ENCODE measurements around the gene ASPSCR1. TPM values are rescaled to one million over a fixed set of nuclear protein-coding genes. Genes with fewer than 3 reads are reported as not detected.

Gene ASPSCR1
- 21.7 and 31.4 TPM in 2 replicates for total RNA-seq

GRCh38 chr17:81977211-81977808, at the start of gene ASPSCR1:
ASPSCR1 (plus strand) TSS chr17:81977629; CDS start chr17:81977647, 18 bp downstream.

GRCh38 chr17:81927653-81928543, 49.5 kb upstream of the ASPSCR1 start, which contains the start of gene MAFG:
MAFG (minus strand) TSS chr17:81927735; CDS start chr17:81923185, 4,550 bp downstream.

GRCh38 chr17:81947189-81947588, 30.2 kb upstream of the ASPSCR1 start, which contains the start of gene MYADML2:
MYADML2 (minus strand) TSS chr17:81947233; CDS start chr17:81941741, 5,492 bp downstream.

GRCh38 chr17:81961087-81961511, 16.3 kb upstream of the ASPSCR1 start, which contains the start of gene NOTUM:
NOTUM (minus strand) TSS chr17:81961187; CDS start chr17:81960909, 278 bp downstream.

GRCh38 chr17:82022310-82022980, 45.0 kb downstream of the ASPSCR1 start, which contains the start of gene CENPX:
CENPX (minus strand) TSS chr17:82022878; CDS start chr17:82022861, 17 bp downstream.

GRCh38 chr17:82022981-82023446, 45.6 kb downstream of the ASPSCR1 start, which contains the start of gene LRRC45:
LRRC45 (plus strand) TSS chr17:82023305; CDS start chr17:82023644, 339 bp downstream.

GRCh38 chr17:82031303-82031884, 54.0 kb downstream of the ASPSCR1 start, which contains the start of gene RAC3:
RAC3 (plus strand) TSS chr17:82031678; CDS start chr17:82031762, 84 bp downstream.

GRCh38 chr17:82037092-82037888, 59.9 kb downstream of the ASPSCR1 start, which contains the start of gene DCXR:
DCXR (minus strand) TSS chr17:82037697; CDS start chr17:82037682, 15 bp downstream.

GRCh38 chr17:82051776-82052637, 74.6 kb downstream of the ASPSCR1 start, which contains the start of the genes GPS1 and RFNG:
GPS1 (plus strand) TSS chr17:82051898; CDS start chr17:82051932, 34 bp downstream.
RFNG (minus strand) TSS chr17:82051811; CDS start chr17:82051766, 45 bp downstream.

GRCh38 chr17:82065638-82066303, 88.3 kb downstream of the ASPSCR1 start, which contains the start of gene DUS1L:
DUS1L (minus strand) TSS chr17:82065804; CDS start chr17:82065059, 745 bp downstream.

Other genes starting within 250 kb of the ASPSCR1 start
- not detected in 2 replicates for gene GCGR, start 173.5 kb upstream of the ASPSCR1 start, total RNA-seq
- gene MCRIP1, start 144.3 kb upstream of the ASPSCR1 start, total RNA-seq = 91.2 and 156 TPM in 2 replicates
- gene PPP1R27, start 142.6 kb upstream of the ASPSCR1 start, total RNA-seq = not detected in 2 replicates
- 991 and 1,042 TPM in 2 replicates for gene P4HB, start 117.1 kb upstream of the ASPSCR1 start, total RNA-seq
- gene ARHGDIA, start 106.3 kb upstream of the ASPSCR1 start, total RNA-seq = 215 and 257 TPM in 2 replicates
- 155 and 174 TPM in 2 replicates for gene ALYREF, start 86.0 kb upstream of the ASPSCR1 start, total RNA-seq
- gene ANAPC11, start 85.9 kb upstream of the ASPSCR1 start, total RNA-seq = 106 and 139 TPM in 2 replicates
- 0.65 TPM in 1 of 2 replicates, not detected in the other for gene NPB, start 75.4 kb upstream of the ASPSCR1 start, total RNA-seq
- 26.5 and 45.9 TPM in 2 replicates for gene PCYT2, start 66.2 kb upstream of the ASPSCR1 start, total RNA-seq
- gene SIRT7, start 59.5 kb upstream of the ASPSCR1 start, total RNA-seq = 16.0 and 18.0 TPM in 2 replicates
- 21.9 and 24.7 TPM in 2 replicates for gene MAFG, start 49.9 kb upstream of the ASPSCR1 start, total RNA-seq
- gene PYCR1, start 40.3 kb upstream of the ASPSCR1 start, total RNA-seq = 90.8 and 128 TPM in 2 replicates
- gene MYADML2, start 30.4 kb upstream of the ASPSCR1 start, total RNA-seq = not detected in 2 replicates
- under 0.01 and 0.76 TPM in 2 replicates for gene NOTUM, start 16.4 kb upstream of the ASPSCR1 start, total RNA-seq
- 33.0 and 45.1 TPM in 2 replicates for gene CENPX, start 45.2 kb downstream of the ASPSCR1 start, total RNA-seq
- gene LRRC45, start 45.7 kb downstream of the ASPSCR1 start, total RNA-seq = 13.9 and 17.3 TPM in 2 replicates
- 17.0 and 36.3 TPM in 2 replicates for gene RAC3, start 54.0 kb downstream of the ASPSCR1 start, total RNA-seq
- gene DCXR, start 60.1 kb downstream of the ASPSCR1 start, total RNA-seq = 40.1 and 43.4 TPM in 2 replicates
- 22.4 and 45.7 TPM in 2 replicates for gene RFNG, start 74.2 kb downstream of the ASPSCR1 start, total RNA-seq
- 116 and 131 TPM in 2 replicates for gene GPS1, start 74.3 kb downstream of the ASPSCR1 start, total RNA-seq
- gene DUS1L, start 88.2 kb downstream of the ASPSCR1 start, total RNA-seq = 63.3 and 68.3 TPM in 2 replicates
- 92.1 and 158 TPM in 2 replicates for gene FASN, start 120.6 kb downstream of the ASPSCR1 start, total RNA-seq
- 12.1 and 14.3 TPM in 2 replicates for gene CCDC57, start 235.2 kb downstream of the ASPSCR1 start, total RNA-seq